ENCODE measurements around the gene TMEM176B. TPM values are rescaled to one million over a fixed set of nuclear protein-coding genes. Genes with fewer than 3 reads are reported as not detected.

TMEM176B gene
- total and polyA plus RNA-seq, 3 donors from 2014 or later = 3.9 to 69.3 (median 6.6) TPM

DNA sequence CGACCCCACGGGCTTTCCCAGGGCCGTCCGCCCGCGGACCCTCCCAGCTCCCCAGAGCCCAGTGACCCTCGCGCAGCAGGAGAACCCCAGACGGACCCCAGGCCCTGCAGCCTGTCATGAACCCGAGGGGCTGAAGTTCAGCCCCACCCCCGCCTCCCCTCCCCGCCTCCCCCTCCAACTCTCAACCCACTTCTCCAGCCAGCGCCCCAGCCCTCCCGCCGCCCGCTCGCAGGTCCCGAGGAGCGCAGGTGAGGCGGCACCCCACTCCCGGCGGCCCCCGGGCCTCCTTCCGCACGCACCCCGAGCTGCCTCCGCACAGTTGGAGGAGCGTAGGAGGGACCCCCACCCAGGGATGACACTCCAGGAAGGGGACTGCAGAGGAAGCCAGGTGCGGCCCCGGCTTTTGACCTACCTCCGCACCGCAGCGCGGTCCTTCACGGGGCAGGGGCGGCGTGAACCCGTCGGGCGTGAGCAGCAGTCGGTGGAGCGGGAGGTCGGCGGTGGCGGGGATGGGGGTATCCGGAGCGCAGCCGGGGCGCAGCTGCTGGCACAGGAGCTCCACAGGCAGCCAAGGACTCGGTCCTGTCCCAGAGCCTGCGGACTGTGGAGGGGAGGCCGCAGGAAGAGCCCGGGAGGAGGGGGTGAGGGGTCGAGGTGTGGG is 547 bp upstream of the TMEM176B start, which contains the start of gene TMEM176A:
TSS of gene TMEM176A (plus strand) at position 189 of the 661 bp plus-strand sequence. CDS start 782 bp downstream, outside the sequence.
- no peak for TF ChIP-seq POLR2A (IDR thresholded peaks at IDR 0.05)
- TF ChIP-seq, protein P1, sequence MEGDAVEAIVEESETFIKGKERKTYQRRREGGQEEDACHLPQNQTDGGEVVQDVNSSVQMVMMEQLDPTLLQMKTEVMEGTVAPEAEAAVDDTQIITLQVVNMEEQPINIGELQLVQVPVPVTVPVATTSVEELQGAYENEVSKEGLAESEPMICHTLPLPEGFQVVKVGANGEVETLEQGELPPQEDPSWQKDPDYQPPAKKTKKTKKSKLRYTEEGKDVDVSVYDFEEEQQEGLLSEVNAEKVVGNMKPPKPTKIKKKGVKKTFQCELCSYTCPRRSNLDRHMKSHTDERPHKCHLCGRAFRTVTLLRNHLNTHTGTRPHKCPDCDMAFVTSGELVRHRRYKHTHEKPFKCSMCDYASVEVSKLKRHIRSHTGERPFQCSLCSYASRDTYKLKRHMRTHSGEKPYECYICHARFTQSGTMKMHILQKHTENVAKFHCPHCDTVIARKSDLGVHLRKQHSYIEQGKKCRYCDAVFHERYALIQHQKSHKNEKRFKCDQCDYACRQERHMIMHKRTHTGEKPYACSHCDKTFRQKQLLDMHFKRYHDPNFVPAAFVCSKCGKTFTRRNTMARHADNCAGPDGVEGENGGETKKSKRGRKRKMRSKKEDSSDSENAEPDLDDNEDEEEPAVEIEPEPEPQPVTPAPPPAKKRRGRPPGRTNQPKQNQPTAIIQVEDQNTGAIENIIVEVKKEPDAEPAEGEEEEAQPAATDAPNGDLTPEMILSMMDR (IDR thresholded peaks at IDR 0.05) = no peak
- Histone ChIP-seq H3K4me3 (peak within 1 kb of the TSS; percentile 47 to 54), H3K9me3 (no peaks in the 10 kb centered on the region), H3K4me1 (peaks cover 8% of the 10 kb centered on the region), H3K27me3 (no peaks in the 10 kb centered on the region), H3K36me3 (ENCODE audit: low read depth, missing control alignments) (no peaks in the 10 kb centered on the region), H3K27ac (no peak within 1 kb of the TSS)
- intact Hi-C loops (cut with DNase I; ENCODE audit: low total_unique reads) = no loop called here
- 0 to 2% methylated on average over 1 to 49 of the region's 54 CpGs for WGBS, 2 donors
- DNase-seq = no peak

DNA sequence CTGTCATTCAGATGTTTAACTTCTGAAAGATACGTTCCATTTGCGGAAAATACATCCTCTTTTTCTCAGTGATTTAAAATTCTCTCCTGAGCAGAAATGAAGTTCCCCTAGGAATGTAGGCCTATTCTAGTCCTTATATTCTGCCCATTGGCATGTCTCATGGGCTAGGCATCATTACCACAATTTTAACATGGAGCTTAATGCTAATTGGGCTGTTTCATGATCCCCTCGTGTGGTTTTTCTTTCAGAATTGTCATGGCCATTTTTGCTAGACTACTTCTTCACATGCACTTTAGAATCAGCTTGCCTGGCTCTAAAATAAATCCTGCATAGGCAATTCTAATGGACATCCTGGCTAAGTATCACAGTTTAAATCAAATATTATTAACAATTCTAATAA is 1.0 kb downstream of the TMEM176B start:
- no peak overlapping the region for H3K27ac ChIP-seq
- H3K9me3 ChIP-seq = no peaks in the 10 kb centered on the region
- TF ChIP-seq POLR2A (IDR thresholded peaks at IDR 0.05) = no peak
- TF ChIP-seq, protein P1 (IDR thresholded peaks at IDR 0.05) = no peak
- no peaks in the 10 kb centered on the region for H3K27me3 ChIP-seq
- no peak for DNase-seq
- WGBS, 2 donors = 35 to 54% methylated on average over 3 of the region's 3 CpGs
- intact Hi-C loops (cut with DNase I; ENCODE audit: low total_unique reads) = no loop called here
- peak overlapping the region in 1 of 2 donors; percentile 54 for H3K4me3 ChIP-seq
- no peaks in the 10 kb centered on the region for H3K36me3 ChIP-seq (ENCODE audit: low read depth, missing control alignments)
- H3K4me1 ChIP-seq = peaks cover 8% of the 10 kb centered on the region

DNA sequence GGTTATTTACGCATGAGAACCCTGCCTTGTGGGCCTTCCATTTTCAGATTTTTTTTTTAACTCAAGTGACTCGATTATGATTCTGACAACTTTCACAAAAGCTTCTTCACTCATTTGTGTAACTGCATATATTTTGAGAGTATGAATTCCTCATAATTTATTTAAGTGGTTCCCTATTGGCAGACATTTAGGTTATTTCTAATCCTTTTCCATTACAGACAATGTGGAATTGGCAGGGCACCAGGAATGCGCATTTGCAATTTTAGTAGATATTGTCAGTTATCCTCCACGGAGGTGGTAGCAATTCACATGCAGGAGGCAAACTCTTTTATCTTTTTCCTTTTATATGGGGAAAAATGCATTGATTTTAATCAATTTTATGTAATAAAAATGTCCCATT is 2.5 kb downstream of the TMEM176B start:
- 76 to 79% methylated on average over 4 of the region's 4 CpGs for WGBS, 2 donors
- no peaks in the 10 kb centered on the region for H3K27me3 ChIP-seq
- intact Hi-C loops (cut with DNase I; ENCODE audit: low total_unique reads) = no loop called here

DNA sequence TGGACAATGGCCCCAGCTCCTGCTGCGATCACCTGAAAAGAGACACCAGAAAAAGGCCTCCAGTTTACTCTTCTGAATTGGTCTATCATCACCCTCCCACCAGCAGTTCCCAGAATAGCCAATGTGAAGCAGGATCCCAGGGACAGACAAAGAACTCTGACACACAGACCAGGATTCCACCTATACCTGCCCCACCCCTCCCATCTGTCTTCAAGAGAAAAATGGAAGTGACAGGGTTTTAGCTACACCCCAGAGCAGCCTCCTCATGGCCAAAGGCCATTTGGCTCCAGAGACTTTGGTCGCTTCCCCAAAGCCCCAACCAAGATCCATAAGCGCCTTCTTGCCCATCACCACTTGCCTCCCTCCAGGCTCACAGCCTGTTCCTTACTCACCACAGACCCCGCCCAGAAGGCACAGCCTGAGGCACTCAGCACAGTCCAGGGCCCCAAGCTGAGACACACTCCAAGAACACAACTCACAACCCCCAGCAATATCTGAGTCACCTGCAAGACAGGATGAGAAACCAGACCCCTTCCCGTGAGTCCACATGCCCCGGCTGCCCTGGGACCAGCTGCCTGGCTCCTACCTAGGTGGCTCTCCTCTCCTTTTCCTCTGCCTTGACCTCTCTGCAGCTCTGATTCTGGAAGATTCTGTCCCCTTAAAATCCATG is 6.5 kb downstream of the TMEM176B start:
- Histone ChIP-seq H3K36me3 (ENCODE audit: low read depth, missing control alignments) (no peaks in the 10 kb centered on the region), H3K27me3 (no peaks in the 10 kb centered on the region), H3K4me3 (no peak overlapping the region), H3K27ac (no peak overlapping the region), H3K9me3 (no peaks in the 10 kb centered on the region), H3K4me1 (no peaks in the 10 kb centered on the region)
- 96 to 97% methylated on average over 6 of the region's 6 CpGs for WGBS, 2 donors
- TF ChIP-seq POLR2A (IDR thresholded peaks at IDR 0.05) = no peak
- TF ChIP-seq, protein P1 (IDR thresholded peaks at IDR 0.05) = no peak
- intact Hi-C loops (cut with DNase I; ENCODE audit: low total_unique reads) = no loop called here
- no peak for DNase-seq

More for the DNA sequence above, 2.5 kb downstream of the TMEM176B start:
- DNase-seq = no peak
- no peak overlapping the region for H3K27ac ChIP-seq
- no peaks in the 10 kb centered on the region for H3K9me3 ChIP-seq
- no peak overlapping the region for H3K4me3 ChIP-seq
- H3K4me1 ChIP-seq = peaks cover 8% of the 10 kb centered on the region
- no peak for TF ChIP-seq POLR2A (IDR thresholded peaks at IDR 0.05)
- TF ChIP-seq, protein P1 (IDR thresholded peaks at IDR 0.05) = no peak
- no peaks in the 10 kb centered on the region for H3K36me3 ChIP-seq (ENCODE audit: low read depth, missing control alignments)

Measured in testis (tissue), 3 donors.